ENCODE data around the gene TNFSF10.

DNA sequence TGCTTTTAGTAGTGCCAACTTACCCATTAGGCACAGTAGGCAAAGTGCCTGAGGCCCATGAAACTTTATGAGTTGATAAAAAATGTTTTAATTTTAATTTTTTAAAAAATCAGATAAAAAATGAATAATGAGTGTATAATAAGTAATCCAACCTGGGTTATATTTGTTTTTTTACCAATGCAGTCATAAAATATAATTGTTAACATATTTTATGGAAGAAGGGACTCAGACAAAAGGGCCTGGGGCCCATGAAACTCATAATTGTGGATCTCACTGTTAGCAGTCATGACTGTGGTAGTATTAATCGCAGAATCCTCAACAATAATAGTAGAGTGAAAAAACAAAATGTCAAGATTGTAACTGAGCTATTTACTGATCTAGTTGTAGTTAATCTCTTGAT is 16.8 kb upstream of the TNFSF10 start:
- TF ChIP-seq, protein P1, sequence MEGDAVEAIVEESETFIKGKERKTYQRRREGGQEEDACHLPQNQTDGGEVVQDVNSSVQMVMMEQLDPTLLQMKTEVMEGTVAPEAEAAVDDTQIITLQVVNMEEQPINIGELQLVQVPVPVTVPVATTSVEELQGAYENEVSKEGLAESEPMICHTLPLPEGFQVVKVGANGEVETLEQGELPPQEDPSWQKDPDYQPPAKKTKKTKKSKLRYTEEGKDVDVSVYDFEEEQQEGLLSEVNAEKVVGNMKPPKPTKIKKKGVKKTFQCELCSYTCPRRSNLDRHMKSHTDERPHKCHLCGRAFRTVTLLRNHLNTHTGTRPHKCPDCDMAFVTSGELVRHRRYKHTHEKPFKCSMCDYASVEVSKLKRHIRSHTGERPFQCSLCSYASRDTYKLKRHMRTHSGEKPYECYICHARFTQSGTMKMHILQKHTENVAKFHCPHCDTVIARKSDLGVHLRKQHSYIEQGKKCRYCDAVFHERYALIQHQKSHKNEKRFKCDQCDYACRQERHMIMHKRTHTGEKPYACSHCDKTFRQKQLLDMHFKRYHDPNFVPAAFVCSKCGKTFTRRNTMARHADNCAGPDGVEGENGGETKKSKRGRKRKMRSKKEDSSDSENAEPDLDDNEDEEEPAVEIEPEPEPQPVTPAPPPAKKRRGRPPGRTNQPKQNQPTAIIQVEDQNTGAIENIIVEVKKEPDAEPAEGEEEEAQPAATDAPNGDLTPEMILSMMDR (IDR thresholded peaks at IDR 0.05) = no peak
- TF ChIP-seq POLR2A (IDR thresholded peaks at IDR 0.05) = no peak
